Endometrial microvascular endothelial cells (primary cell): ENCODE measurements around the gene SOCS2. TPM values are rescaled to one million over a fixed set of nuclear protein-coding genes. Genes with fewer than 3 reads are reported as not detected.
"Not testable (repeated sequence)": the region's sequence is repeated elsewhere in the genome, so short reads cannot be mapped to it uniquely, and the experiment has no call there.

Experiments used
- in situ Hi-C: cut with HindIII; loops from 2 replicates; pipeline ENCODE4 v1.10.0; 2017; ENCODE audit warnings: low sequenced_read_pairs, low pct_unique_long_range_greater_than_20kb; ENCODE audit errors: inconsistent ontology term
- total RNA-seq: library from RNA; depleted of rRNA; stranded (reverse); fragments of >200 nt; gene quantifications from one replicate; pipeline ENCODE4 v1.2.3, GENCODE V29; 2015; ENCODE audit errors: inconsistent ontology term

SOCS2 gene, protein sequence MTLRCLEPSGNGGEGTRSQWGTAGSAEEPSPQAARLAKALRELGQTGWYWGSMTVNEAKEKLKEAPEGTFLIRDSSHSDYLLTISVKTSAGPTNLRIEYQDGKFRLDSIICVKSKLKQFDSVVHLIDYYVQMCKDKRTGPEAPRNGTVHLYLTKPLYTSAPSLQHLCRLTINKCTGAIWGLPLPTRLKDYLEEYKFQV
- 89.3 TPM for total RNA-seq

DNA sequence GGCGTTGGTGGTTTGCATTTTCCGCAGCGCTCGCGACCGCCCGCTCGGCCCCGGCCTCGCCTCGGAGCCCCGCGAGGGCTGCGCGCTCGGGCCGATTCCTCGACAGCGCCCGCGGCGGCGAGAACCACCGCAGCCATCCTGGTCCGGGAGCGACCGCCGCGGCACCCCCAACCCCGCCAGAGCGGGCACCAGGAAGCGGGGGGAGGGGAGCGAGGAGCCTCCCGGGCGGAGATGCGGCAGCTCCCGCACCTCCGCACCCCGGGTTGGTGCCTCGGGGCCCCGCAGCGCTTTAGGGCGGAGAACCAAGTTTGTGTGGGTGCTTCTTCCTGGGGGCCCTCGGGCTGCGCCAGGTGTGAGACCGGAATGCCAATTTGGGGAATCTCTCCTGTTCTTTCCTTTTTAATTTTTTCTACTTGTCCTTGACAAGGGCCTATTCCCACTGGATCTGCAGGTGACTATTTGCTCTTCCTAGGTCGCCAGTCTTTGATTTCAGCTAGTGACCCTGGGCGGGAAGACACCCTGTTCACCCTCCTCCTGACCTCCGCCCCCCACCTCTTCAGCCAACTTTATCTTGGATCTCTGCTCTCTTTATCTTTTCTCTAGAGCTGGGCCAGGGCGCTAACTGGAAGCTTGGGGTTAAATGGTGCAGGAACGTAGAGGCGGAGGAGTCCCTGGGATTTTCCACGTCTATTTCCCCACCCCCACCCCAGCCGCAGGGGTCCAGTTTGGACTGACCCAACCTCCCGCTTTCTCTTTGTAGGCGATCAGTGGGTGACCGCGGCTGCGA, at the start of gene SOCS2:
TSS of gene SOCS2 (plus strand) at position 751 of the 787 bp plus-strand sequence. CDS start 223 bp downstream, outside the sequence.
- in situ Hi-C loops: no loop called here

DNA sequence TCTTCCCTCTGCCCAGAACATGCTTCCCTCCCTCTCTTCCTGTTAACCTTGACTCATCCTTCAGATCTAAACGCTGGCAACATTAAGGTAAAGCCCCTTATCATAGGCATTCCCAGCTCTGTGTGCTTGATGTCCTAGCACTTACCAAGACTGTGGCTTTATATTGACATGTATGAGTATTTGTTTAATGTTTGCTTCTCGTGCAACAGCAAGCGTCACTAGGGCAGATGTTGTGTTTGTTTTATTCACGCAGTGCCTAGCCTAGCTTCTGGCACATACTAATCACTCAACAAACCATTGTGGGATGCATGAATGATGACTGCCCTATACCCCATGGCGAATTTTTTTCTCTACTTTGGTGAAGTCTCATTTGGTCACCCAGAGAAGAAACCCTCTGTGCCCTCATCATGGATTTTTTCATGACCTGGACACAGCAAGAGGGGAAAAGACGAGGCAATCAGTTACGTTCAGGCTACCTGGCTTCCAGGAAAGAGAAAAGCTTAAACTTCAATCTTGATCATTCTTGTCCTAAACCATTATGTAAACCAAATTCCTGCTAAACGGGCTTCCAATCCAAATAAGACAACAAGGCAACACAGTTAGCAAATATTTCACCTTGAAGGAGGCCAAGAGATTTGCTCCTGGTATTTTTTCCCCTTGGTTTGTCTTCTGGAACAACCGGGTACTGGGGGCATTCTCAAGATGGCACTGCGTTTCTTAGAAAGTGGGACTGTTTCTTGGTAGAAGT, 47.9 kb upstream of the SOCS2 start:
- in situ Hi-C loops: no loop called here

DNA sequence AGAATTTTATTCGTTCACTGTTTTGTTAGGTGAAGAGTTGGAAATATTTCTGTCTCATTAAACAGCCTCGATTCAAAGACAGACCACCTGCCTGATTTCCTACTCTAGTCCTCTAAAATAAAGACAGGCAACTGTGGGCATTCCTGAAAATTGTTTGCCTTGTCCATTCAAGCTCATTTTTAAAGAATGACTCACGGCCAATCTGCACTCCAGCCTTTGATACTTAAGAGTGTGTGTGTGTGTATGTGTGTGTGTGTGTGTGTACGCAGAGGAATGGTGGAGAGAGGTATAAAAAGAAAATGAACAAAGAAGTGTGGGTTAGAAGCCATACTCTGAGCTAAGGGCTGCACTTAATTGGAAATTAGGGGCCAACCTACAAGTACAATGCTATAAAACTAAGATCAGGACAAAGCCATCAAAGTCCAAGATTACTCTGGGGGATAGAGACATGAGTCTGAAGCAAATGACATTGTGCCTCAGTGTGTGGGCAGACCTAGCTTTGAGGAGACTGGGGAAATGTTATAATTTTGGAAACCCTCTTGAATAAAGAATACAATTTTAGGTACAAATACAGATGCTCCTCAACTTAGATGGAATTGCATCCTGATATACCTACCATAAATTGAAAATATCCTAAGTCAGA, 45.6 kb upstream of the SOCS2 start:
- in situ Hi-C loops: no loop called here

DNA sequence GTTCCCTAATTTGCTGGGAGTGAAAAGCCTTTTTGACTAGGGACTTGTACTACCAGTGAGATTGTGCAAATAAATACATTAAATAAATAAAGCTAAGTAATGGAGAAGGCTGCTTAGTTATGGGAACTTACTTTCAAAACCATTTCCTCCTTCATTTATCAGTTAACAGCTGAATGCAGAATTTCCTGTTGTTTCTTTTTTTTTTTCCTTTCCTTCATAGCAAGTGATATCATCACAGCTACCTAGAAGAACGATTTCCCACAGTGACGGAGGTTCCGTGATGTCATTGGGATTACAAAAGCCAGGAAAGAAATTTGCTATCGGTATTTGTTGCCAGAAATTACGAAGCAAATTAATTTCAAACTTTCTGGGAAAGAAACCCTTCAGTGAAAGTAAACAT, 42.1 kb upstream of the SOCS2 start:
- in situ Hi-C loops: no loop called here

DNA sequence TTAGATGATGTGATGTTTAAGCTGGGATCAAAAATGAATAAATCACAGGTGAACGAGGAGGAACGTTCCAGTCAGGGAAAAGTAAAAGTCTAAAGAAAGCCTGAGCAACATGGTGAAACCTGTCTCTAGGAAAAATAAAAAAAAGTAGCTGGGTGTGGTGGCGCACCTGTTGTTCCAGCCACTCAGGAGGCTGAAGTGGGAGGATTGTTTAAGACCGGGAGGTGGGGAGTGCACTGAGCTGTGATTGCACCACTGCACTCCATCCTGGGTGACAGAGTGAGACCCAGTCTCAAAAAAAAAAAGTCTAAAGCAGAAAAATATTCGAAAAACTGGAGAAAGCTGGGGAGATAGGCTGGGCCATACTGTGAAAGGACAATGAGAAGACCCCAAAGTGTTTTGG, 39.2 kb upstream of the SOCS2 start:
- in situ Hi-C loops: no loop called here

DNA sequence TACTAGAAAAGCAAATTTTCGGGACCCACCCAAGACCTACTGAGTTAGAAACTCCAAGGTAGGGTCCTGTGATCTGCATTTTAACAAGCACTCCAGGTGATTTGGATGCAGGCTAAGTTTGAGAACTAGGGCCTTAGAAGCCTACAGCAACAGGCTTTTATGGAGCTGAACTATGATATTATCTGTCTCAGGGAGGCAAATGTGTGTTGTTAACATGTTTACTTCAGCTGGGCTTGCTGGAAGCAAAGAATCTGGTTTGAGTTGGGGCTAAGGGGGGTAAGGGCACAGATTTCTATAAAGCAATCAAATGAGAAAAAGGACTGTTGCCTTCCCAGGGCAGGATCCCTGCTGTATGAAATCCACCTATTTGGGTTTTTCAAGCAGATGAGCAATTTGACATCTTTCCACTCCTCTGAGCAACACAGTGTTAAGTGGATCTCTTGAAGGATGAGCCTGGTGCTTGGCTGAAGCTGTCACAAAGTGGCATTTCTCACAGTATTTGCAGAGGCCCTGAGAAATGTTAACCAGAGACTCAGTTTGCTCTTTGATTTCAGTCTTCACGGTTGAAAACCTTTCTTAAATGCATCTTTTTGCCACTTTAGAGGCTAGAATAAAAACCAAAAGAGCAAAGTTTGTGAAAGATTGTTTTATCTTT, 36.2 kb upstream of the SOCS2 start:
- in situ Hi-C loops: no loop called here

DNA sequence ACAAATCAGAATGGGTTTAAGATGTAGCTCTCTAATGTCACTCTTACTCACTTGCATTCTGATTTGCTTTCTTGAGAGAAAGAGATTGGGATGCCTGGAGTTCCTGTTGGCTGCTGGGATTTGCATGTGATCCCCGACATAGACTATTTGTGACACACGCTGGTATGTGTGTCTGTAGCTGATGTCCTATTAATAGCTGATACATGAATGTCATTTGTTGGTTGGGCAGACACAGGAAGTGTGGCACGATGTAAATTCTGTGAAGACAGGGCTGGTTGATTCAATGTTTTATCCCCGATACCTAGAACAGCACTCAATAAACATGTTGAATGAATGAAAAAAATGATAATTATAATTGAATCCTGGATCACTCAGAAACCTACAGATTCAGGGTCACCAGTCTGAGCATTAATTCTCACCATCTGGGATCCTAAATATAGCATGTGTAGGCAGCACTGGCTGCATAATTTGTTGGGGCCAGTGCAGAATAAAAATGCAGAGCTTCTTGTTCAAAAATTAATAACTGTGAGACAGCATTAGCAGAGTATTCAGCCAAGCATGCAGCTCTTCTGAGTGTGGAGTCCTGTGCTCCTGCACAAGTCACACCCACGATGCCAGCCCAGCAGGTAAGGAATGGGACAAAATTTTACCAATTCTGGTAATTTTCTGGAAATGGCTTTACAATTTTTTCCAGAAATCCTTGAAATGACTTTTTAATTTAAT, 35.5 kb upstream of the SOCS2 start:
- in situ Hi-C loops: no loop called here

DNA sequence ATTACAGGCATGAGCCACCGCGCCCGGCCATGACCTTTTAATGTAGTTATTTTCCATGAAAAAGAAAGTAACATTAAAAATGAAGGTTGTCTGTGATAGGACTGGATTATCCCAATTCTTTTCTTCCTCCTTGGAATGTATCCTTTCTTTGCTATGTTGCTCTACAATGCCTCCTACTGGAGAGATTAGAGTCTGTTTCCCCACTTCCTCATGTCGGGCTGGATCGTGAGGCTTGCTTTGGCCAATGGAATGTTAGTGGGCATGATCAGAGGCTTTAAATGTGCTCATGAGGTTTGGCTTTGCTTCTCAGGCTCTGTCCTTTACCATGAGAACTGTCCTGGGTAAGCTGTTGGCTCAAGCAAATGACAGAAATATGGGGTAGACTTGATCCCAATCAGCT, 34.7 kb upstream of the SOCS2 start:
- in situ Hi-C loops: no loop called here

DNA sequence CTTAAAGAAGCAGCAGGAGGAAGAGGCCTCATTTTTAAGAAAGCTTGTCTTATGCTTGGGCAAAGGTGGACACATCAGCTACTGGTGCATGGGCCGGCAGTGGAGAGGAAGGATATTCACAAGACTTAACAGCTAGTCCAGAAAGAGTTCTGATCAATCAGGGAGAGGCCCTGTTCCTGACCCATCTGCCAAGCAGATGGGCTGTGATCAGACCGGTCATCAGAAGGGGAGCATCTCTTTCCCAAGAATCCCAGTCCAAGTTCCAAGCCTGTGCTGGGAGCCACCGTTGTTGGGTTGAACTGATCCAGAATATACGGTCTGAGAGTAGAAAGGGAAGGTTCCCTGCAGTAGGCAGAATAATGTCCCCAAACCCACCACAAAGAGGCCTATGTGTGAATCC, 32.7 kb upstream of the SOCS2 start:
- in situ Hi-C loops: no loop called here

DNA sequence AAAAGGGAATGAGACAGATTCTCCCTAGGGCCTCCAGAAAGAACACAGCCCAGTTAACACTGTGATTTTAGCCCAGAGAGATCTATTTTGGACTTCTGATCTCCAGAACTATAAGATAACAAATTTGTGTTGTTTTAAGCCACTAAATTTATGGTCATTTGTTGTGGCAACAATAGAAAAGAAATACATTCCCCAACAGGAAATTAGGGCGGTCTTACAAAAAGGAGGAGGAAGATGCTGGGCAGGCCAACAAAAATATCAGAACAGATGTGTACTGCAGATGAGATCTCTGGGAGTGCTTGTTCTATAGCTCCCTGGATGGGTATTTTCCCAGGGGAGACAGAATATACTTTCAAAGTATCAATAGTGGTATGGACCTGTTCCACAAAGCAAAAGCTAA, 32.0 kb upstream of the SOCS2 start:
- in situ Hi-C loops: no loop called here

DNA sequence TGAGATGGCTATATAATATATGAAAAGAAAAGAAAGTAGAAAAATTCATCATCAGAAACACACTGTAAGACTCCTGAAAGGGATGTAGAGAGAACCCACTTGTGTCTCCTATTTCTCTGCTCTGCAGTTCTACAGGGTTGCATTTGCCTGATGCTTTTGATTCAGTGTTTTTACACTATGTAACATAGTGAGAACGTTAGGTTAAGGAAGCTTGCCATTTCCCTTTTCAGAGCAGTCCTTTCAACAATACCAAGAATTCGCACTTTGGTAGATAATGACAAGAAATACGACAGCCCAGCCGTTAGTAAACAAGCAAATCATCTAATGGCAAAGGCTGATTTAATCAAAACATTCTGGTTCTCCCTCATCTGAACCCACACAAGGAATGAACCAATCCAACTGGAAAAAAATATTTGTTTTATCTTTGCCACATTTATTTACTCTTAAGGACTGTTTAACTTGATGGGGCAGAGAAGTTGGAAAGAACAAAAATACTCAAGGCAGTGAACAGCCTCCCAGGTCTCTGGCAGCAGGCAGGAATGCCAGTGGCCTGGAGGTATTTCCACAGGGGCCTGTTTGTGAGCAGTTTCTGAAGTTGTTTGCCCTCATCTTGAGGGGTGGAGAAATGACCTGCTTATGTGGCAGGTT, 30.8 kb upstream of the SOCS2 start:
- in situ Hi-C loops: no loop called here

DNA sequence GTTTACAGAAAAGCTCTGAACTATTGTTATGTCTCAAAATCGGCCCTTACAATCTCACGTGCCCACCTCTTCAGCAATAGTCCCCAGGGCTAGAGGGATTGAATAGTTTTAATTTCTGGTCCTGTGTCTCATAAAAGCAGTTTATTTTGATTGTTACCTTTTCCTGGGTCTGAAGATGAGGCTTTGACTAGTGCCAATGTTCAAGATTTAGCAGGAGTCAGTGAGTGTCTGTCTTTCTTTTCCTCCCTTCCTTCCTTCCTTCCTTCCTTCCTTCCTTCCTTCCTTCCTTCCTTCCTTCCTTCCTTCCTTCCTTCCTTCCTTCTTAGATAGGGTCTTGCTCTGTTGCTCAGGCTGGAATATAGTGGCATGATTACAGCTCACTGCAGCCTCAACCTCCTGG, 24.7 kb upstream of the SOCS2 start:
- in situ Hi-C loops: no loop called here

DNA sequence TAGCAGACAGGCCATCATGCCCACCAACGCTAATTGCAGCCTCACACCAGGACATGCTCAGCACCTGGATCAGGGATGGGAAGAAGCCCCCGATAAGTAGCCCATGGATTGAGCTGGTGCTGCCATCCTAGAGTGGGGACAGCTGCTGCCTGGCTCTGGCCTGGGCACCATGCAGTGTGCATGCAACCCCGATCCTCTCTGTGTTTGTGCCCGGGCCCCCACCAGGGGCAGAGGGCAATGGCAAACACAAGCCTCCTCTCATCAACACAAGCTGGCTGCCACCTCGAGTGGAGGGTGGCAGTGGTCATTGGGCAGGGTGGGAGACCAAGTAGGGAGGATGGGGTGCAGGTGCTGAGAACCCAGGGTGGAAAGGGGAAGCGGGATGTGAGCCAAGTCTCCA, 23.3 kb upstream of the SOCS2 start:
- in situ Hi-C loops: no loop called here

DNA sequence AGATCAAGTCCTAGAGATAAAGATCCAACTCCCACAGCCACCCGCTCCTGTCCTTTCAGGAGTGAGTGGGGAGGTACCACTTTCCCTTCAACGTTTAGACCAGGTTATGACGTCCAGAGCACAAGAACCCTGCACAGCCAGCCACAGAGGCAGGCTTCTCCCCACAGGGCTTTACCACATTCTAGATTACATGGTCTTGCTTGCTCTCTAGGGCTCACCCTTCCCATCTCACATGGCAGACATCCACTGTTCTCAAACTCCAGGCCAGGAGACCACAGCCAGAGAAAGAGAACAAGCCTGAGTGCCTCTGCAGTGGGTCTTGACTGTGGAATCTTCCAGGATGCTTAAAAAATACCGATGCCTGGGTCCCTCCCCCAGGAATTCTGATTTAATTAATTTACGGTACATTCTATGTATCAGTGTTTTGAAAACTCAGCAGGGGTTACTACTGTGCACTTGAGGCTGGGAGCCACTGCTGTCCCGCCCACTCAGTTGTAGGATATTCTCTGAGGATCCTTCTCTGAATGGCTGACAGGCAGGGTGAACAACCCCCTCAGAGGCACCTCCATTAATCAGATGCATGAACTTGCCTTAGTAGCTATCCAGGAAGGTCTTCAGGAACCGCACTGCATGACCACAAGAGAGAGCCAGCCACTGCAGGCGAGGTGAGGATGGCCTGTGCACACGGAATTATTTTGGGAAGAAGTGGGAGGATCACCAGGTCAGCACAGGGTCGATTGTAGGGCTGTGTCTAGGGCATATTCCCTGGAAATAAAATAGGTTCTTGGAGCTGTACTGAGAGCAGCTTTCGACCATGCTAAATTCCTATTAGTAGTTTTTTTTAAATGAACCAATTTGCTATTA, 21.5 kb upstream of the SOCS2 start:
- in situ Hi-C loops: no loop called here

DNA sequence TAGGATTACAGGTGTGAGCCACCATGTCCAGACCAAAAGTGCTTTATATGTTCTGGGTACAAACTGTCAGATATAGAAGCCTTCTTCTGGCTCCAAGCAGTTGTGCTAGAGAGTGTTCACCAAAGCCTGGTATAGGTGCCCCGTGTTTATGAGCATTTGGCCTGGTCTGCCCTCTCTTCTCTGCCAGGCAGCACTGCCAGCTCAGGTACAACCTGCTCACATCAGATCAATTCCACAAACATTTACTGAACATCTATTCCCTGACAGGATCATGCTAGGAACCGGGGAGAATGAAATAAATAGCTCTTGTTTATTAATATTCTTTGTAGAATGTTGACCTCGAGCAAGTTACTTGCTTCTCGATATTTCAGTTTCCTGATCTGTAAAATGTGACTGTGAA, 20.0 kb upstream of the SOCS2 start:
- in situ Hi-C loops: no loop called here

DNA sequence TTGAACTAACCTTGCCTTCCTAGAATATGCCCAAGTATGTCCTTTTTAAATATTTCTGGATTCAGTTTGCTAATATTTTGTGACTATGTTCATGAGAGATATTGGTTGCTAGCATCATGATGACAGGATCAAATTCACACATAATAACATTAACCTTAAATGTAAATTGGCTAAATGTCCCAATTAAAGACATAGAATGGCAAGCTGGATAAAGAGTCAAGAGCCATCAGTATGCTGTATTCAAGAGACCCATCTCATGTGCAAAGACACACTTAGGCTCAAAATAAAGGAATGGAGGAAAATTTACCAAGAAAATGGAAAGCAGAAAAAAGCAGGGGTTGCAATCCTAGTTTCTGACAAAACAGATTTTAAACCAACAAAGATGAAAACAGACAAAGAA, 14.6 kb upstream of the SOCS2 start:
- in situ Hi-C loops: not testable (repeated sequence)

DNA sequence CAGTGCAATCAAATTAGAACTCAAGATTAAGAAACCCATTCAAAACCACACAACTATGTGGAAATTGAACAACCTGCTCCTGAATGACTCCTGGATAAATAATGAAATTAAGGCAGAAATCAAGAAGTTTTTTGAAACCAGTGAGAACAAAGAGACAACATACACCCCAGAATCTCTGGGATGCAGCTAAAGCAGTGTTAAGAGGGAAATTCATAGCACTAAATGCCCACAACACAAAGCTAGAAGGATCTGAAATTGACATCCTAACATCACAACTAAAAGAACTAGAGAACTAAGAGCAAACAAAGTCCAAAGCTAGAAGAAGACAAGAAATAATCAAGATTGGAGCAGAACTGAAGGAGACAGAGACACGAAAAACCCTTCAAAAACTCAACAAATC, 13.8 kb upstream of the SOCS2 start:
- in situ Hi-C loops: not testable (repeated sequence)
